Ovary (tissue), 3 donors: Measurements from ENCODE around the gene MAPK1.

Experiments used
- EP300 ChIP-seq: sonication (generic); formaldehyde crosslinking; IDR thresholded peaks from one replicate; pipeline ENCODE4 v1.6.1; 2017; ENCODE audit warnings: antibody characterized with exemption
- TF ChIP-seq, protein P1 (sequence below), 3 donors: fragments of 450-650 bp in 2 of 3; fragments of 200-600 bp in 1 of 3; IDR thresholded peaks; one replicate each; pipeline versions ENCODE4 v1.5.1 to v1.8.0; 2016 to 2022; ENCODE audit warnings: antibody characterized with exemption in 3 of 3, mild to moderate bottlenecking in 1 of 3
- donor health status: DM: no; HTN: no; CAD: no.

DNA sequence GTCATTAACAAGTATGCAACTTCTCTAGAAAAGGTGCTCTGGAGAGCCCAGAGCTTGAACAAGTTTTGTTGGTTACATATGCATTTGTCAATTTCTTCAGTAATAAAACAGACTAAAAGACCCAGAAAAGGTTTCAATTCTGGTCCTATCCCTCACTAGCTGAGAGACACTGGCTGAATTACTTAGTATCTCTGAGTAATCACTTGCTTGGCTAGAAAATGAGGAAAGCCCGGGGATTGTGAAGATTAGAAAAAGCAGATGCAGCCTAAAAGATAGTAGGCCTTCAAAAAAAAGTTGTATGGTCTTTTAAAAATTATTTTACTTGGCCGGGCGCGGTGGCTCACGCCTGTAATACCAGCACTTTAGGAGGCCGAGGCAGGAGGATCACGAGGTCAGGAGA lies 41.2 kb downstream of the MAPK1 start:
- TF ChIP-seq, protein P1, sequence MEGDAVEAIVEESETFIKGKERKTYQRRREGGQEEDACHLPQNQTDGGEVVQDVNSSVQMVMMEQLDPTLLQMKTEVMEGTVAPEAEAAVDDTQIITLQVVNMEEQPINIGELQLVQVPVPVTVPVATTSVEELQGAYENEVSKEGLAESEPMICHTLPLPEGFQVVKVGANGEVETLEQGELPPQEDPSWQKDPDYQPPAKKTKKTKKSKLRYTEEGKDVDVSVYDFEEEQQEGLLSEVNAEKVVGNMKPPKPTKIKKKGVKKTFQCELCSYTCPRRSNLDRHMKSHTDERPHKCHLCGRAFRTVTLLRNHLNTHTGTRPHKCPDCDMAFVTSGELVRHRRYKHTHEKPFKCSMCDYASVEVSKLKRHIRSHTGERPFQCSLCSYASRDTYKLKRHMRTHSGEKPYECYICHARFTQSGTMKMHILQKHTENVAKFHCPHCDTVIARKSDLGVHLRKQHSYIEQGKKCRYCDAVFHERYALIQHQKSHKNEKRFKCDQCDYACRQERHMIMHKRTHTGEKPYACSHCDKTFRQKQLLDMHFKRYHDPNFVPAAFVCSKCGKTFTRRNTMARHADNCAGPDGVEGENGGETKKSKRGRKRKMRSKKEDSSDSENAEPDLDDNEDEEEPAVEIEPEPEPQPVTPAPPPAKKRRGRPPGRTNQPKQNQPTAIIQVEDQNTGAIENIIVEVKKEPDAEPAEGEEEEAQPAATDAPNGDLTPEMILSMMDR (IDR thresholded peaks at IDR 0.05), result no peak
- TF ChIP-seq EP300, result no peak
